SU-DHL-6 (cell line): ENCODE results near the gene SPHKAP.

ENCODE experiments used
- H2AFZ ChIP-seq: fragments of 200-600 bp; sonication (generic); 2 replicates; pipeline ENCODE4 v1.6.1; 2014; ENCODE audit warnings: low read depth, mild to moderate bottlenecking, moderate library complexity, mixed read lengths, antibody characterized with exemption, low read length; ENCODE audit not compliant: severe bottlenecking
- H3F3A ChIP-seq: fragments of 200-600 bp; shearing (Covaris generic); 2 replicates; pipeline ENCODE4 v1.6.0; 2016; ENCODE audit warnings: antibody characterized with exemption, mild to moderate bottlenecking; ENCODE audit not compliant: insufficient read depth
- H3K27ac ChIP-seq: fragments of 200-600 bp; sonication (generic); 2 replicates; pipeline ENCODE4 v1.5.1; 2016; ENCODE audit warnings: low read depth, mild to moderate bottlenecking, low read length, moderate library complexity, mixed read lengths
- H3K27me3 ChIP-seq: fragments of 200-600 bp; sonication (generic), shearing (Covaris generic); 2 replicates; pipeline ENCODE4 v1.6.0; 2014; ENCODE audit warnings: mild to moderate bottlenecking, low read length
- H3K36me3 ChIP-seq: fragments of 200-600 bp; sonication (generic); 2 replicates; pipeline ENCODE4 v1.6.1; 2014; ENCODE audit warnings: mild to moderate bottlenecking, low read length, mixed read lengths
- H3K4me2 ChIP-seq: fragments of 300-600, 200-600 bp; shearing (Covaris generic), sonication (generic); 2 replicates; pipeline ENCODE4 v1.6.0; 2014; ENCODE audit warnings: low read length, low read depth, mild to moderate bottlenecking; ENCODE audit not compliant: poor library complexity, severe bottlenecking
- H3K4me3 ChIP-seq: fragments of 200-600 bp; sonication (generic); 2 replicates; pipeline ENCODE4 v1.5.1; 2014; ENCODE audit warnings: antibody characterized with exemption, low read length, mild to moderate bottlenecking, mixed read lengths; ENCODE audit not compliant: insufficient read depth, poor library complexity, severe bottlenecking
- H3K79me2 ChIP-seq: fragments of 200-600 bp; sonication (generic); 2 replicates; pipeline ENCODE4 v1.6.1; 2014; ENCODE audit warnings: mild to moderate bottlenecking, low read length, moderate library complexity; ENCODE audit not compliant: insufficient read depth
- H3K9ac ChIP-seq: fragments of 200-600 bp; sonication (generic); 2 replicates; pipeline ENCODE4 v1.7.0; 2014; ENCODE audit warnings: mild to moderate bottlenecking, low read length
- H3K9me2 ChIP-seq: fragments of 200-600 bp; sonication (generic); replicated peaks from 2 replicates; pipeline ENCODE4 v1.6.1; 2014; ENCODE audit warnings: low read length; ENCODE audit not compliant: insufficient read depth
- H3K9me3 ChIP-seq: fragments of 200-600 bp; sonication (generic); 2 replicates; pipeline ENCODE4 v1.6.1; 2014; ENCODE audit warnings: low read length, mixed read lengths; ENCODE audit not compliant: insufficient read depth
- H4K20me1 ChIP-seq: fragments of 200-600 bp; sonication (generic); 2 replicates; pipeline ENCODE4 v1.6.1; 2014; ENCODE audit warnings: low read depth, mild to moderate bottlenecking, antibody characterized with exemption, low read length, moderate library complexity, mixed read lengths
- EZH2phosphoT487 ChIP-seq: fragments of 200-600 bp; sonication (generic), shearing (Covaris generic); conservative IDR thresholded peaks from 2 replicates; pipeline ENCODE4 v1.6.1; 2018; ENCODE audit warnings: mild to moderate bottlenecking, antibody characterized with exemption, low read length, moderate library complexity, mixed read lengths
- TF ChIP-seq, protein P1 (sequence below): fragments of 200-600 bp; sonication (generic); IDR thresholded peaks from one replicate; pipeline ENCODE4 v1.5.1; 2017; ENCODE audit warnings: antibody characterized with exemption, mild to moderate bottlenecking, low read length, moderate library complexity; ENCODE audit not compliant: insufficient read depth, poor library complexity, severe bottlenecking

The SPHKAP gene

DNA sequence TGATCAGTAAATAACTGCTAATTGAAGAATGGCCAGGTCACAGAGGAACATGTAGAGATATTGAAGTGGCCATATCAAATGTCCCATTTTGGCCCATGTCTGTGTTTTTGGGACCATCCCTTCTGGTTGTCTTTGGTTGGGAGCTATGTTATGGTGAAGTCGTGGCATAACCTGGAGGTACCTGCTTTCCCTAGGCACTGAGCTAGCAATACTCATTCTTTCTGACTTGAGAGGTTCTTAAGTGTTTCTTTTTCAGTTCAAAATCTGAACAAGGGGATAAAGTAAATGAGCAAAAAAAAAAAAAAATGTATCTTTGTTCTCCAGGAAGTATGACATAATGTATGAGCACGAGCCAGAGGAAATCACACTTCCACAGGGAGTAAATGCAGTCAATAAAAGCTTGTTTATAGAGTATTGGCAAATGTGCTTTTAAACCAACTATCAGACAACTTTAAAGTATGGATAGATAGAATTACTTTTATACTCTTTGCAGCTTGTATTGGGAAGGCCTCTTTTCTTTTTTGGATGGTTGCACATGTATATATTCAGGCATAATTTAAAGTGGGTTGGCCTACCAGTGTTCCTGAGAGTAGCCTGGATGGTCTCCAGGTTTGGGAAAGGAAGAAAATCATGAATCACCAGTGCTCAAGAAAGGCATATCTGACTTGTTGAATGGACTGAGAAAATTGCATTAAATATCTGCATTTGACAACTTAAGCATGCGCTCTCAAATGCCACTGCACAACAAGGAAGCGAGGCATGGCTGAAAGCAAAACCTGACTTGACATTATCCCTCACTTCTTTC is 125.0 kb downstream of the SPHKAP start:
- Histone ChIP-seq H3K4me2 (no peak overlapping the region), H3K27me3 (no peaks in the 10 kb centered on the region), H3K36me3 (no peaks in the 10 kb centered on the region), H3K9ac (no peak overlapping the region), H3K4me3 (no peak overlapping the region), H4K20me1 (no peaks in the 10 kb centered on the region), H3K9me3 (no peaks in the 10 kb centered on the region), H3K27ac (no peak overlapping the region), H3K79me2 (no peaks in the 10 kb centered on the region), H2AFZ (no peak overlapping the region), H3K9me2 (no peaks in the 10 kb centered on the region), H3F3A (no peaks in the 10 kb centered on the region)
- TF ChIP-seq, protein P1, sequence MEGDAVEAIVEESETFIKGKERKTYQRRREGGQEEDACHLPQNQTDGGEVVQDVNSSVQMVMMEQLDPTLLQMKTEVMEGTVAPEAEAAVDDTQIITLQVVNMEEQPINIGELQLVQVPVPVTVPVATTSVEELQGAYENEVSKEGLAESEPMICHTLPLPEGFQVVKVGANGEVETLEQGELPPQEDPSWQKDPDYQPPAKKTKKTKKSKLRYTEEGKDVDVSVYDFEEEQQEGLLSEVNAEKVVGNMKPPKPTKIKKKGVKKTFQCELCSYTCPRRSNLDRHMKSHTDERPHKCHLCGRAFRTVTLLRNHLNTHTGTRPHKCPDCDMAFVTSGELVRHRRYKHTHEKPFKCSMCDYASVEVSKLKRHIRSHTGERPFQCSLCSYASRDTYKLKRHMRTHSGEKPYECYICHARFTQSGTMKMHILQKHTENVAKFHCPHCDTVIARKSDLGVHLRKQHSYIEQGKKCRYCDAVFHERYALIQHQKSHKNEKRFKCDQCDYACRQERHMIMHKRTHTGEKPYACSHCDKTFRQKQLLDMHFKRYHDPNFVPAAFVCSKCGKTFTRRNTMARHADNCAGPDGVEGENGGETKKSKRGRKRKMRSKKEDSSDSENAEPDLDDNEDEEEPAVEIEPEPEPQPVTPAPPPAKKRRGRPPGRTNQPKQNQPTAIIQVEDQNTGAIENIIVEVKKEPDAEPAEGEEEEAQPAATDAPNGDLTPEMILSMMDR: no peak
- TF ChIP-seq EZH2phosphoT487: no peak

DNA sequence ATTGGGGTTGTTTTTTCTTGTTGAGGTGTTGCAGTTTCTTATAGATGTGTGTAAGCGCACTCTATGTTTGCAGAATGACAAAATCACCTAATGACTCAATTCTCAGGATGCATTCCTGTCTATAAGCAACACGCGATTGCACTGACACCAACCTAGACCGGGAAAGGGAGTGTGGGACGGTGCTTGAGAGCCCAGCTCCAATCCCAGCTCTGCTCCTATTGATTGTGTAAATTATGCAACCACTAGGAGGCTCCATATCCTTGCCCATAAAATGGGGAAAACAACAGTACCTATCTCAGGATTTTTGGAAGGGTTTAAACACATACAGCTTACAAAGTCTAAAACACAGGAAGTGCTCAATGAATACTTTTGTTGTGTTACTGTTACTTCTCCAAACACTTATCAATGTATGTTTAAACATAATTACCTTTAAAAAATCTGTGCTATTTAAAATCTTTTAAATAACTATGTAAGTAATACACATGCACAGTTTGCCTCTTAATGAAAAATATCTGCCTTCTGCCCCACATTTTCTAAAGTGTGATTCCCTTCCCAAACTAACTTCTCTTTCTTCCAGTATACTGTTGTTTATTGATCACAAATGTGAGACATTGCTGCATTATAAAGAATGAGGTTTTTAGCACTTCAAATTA is 132.5 kb downstream of the SPHKAP start:
- Histone ChIP-seq H3K9me2 (no peaks in the 10 kb centered on the region), H3F3A (no peaks in the 10 kb centered on the region), H2AFZ (no peak overlapping the region), H3K9me3 (no peaks in the 10 kb centered on the region), H4K20me1 (no peaks in the 10 kb centered on the region), H3K4me3 (no peak overlapping the region), H3K9ac (no peak overlapping the region), H3K4me2 (no peak overlapping the region), H3K36me3 (no peaks in the 10 kb centered on the region), H3K27ac (no peak overlapping the region), H3K27me3 (no peaks in the 10 kb centered on the region), H3K79me2 (no peaks in the 10 kb centered on the region)
- no peak for TF ChIP-seq EZH2phosphoT487
- TF ChIP-seq, protein P1: no peak

DNA sequence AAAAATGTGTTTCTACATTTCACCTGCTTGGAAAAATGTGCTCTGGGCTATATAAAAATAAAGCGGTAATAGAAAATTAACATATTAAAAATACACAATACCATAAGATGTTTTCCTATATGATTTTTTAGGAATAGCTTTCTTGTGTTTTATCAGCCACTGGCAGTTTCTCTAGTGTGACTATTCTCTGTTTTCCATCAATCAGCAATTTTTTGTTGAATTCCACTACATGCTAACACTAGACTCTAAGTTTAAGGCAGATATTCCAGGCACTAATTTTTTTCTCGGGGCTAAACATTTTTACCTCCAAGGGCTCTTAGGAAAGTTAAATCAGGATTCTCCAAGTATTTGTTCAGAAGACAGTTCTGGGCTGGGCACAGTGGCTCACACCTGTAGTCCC is 140.5 kb downstream of the SPHKAP start:
- Histone ChIP-seq H3K9me3 (no peaks in the 10 kb centered on the region), H3K4me3 (no peak overlapping the region), H3F3A (no peaks in the 10 kb centered on the region), H3K36me3 (no peaks in the 10 kb centered on the region), H3K9me2 (no peaks in the 10 kb centered on the region), H3K27ac (no peak overlapping the region), H3K9ac (no peak overlapping the region), H3K4me2 (no peak overlapping the region), H3K27me3 (no peaks in the 10 kb centered on the region), H4K20me1 (no peaks in the 10 kb centered on the region), H3K79me2 (no peaks in the 10 kb centered on the region), H2AFZ (no peak overlapping the region)
- TF ChIP-seq, protein P1: no peak
- no peak for TF ChIP-seq EZH2phosphoT487
